GM19351 (cell line): ENCODE data around the gene CNTNAP1.
"Not testable (repeated sequence)": the region's sequence is repeated elsewhere in the genome, so short reads cannot be mapped to it uniquely, and the experiment has no call there.

ENCODE experiments used
- ATAC-seq: cut with Tn5 transposase; IDR thresholded peaks from one replicate; pipeline ENCODE4 v1.9.1; 2021; ENCODE audit warnings: mild to moderate bottlenecking, moderate library complexity; ENCODE audit not compliant: unreplicated experiment

CNTNAP1 gene

DNA sequence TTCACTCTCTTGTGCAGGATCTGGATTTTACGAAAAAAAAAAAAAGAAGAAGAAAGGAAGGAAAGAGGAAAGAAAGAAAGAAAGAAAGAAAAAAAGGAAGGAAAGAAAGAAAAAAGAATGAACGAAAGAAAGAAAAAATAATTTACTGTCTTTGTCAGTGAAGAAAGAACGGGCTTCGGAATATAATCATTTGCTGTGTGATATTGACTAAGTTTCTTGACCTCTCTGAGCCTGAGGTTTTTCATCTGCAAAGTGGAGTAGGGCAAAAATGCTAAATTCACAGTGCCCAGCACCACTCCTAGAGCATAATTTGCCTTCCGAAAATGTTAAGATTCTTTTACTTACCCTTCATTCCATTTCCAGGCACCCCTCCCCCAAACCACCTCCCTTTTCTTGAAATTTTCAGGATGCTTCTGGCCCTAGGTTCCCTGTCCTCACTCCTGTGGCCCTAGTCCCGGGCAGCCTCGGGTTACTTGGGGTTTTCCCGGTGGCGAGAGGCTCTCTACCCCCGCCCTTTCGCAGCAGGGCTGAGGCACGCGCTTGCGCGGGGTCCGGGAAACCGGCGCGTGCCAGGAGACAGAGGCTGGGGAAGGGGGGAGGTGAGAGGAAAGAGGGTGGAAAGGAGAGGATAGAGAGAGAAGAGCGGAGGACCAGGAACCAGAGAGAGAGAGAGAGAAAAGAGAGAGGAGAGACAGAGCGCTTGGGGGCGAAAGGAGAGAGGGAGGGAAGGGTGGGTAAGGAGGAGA, at the start of gene CNTNAP1:
CNTNAP1 (plus strand) TSS at position 556 of the 746 bp plus-strand sequence. CDS start 299 bp downstream, outside the sequence.
- ATAC-seq: no peak

DNA sequence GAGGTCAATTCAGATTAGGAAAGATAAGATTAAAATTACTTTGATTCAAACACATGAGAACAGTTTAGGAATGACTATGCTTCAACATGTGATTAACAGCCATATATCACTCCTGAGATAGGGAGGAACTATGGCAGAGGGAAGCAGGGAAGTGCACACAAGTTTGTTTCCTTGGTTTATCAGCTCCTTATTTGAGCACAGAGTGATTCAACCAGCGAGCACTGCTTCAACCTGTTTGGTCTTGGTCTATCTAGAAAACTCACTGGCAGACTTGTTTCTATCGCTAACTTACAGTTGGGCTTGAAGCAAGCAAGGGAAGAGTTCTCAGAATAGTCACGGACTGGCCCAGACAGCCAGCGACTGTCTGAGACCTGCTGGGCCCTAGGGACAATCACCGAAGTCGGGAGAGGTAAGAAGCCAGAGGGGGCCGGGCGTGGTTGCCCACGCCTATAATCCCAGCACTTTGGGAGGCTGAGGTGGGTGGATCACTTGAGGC, 49.3 kb upstream of the CNTNAP1 start:
- ATAC-seq: no peak

DNA sequence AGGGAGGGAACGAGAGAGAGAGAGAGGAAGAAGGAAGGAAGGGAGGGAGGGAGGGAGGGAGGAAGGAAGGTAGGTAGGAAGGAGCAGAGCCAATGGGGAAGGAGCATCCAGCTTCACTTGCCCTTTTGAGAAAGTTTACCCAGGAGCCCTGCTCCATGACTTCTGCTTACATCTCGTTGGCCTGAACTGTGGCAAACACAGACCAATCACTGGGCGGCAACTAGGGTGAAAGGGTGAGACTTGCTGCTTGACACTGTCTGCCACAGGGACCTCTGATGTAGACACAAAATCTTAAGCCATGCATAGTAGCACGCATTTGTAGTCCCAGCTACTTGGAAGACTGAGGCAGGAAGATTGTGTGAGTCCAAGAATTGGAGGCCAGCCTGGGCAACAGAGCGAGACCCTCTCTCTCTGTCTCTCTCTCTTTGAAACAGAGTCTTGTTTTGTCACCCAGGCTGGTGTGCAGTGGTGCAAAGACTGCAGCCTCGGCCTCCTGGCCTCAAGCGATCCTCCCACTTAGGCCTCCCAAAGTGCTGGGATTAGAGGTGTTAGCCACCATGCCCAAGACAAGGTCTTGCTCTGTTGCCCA, 42.7 kb upstream of the CNTNAP1 start:
- no peak for ATAC-seq

DNA sequence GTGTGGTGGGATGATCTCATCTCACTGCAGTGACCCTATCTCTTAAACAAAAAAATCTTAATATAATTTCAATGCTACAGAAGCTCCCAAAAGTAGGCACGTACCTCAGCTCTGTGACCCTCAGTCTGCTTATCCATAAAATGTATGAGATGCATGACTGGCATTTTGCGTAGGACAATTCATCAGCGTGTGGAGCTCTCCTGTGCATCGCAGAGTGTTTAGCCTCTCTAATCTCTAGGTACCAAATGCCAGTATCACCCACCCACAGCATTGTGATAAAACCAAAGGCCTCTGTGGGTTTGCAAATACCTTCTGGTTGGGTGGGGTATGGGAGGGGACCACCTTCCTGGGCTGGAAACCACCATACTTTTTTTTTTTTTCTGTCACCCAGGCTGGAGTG, 42.2 kb upstream of the CNTNAP1 start:
- ATAC-seq: no peak

DNA sequence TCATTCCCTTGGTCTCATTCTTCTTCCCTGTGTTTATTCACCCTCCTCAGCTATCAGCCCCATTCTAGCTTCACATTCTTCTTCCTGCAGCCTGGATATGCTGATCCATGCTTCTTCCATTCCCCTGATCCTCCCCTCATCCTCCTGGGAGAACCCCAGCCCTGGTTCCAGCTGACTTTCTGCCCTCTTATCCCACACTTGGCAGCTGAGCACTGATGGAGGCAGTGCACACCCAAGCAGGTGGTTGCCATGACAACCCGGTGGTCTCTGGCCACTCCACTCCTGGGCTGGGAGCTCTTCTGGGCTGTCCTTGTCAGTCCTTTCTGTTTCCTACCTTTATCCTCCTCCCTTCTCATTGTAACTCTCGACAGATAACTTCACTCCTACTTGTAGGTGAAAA, 40.0 kb upstream of the CNTNAP1 start:
- no peak for ATAC-seq

DNA sequence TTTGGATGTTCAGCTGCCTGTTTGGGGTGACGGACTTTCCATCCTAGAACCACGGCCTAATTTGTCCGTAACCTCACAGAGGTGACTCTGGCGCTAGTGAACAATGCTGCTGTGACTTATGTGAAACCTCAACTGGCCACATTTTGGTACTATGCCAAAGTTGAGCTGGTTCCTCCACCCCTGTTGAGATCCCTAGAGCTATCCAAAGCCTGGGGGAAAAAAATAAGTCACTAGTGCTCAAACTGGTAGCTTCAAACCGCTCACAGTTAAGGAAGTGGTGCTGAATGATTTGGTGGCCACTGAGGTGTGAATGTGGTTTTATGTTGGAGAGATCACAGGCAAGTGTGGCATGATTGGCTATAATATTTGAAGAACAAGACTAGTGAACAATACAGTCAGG, 34.6 kb upstream of the CNTNAP1 start:
- no peak for ATAC-seq

DNA sequence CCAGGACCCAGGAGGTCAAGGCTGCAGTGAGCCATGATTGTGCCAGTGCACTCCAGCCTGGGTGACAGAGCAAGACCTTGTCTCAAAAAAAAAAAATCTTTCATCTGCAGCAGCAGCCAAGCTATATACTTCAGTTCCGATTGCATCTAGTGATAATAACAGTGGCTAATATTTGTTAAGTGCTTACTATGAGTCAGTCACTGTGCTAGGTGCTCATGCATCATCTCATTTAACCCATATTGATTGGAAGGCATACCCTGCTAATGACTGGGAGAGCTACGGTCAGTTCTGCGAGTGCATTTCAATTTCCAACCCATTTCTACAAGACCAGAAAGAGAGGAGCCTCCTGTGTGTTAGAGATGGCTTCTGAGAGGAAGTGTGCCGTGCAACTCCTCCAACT, 30.9 kb upstream of the CNTNAP1 start:
- no peak for ATAC-seq

DNA sequence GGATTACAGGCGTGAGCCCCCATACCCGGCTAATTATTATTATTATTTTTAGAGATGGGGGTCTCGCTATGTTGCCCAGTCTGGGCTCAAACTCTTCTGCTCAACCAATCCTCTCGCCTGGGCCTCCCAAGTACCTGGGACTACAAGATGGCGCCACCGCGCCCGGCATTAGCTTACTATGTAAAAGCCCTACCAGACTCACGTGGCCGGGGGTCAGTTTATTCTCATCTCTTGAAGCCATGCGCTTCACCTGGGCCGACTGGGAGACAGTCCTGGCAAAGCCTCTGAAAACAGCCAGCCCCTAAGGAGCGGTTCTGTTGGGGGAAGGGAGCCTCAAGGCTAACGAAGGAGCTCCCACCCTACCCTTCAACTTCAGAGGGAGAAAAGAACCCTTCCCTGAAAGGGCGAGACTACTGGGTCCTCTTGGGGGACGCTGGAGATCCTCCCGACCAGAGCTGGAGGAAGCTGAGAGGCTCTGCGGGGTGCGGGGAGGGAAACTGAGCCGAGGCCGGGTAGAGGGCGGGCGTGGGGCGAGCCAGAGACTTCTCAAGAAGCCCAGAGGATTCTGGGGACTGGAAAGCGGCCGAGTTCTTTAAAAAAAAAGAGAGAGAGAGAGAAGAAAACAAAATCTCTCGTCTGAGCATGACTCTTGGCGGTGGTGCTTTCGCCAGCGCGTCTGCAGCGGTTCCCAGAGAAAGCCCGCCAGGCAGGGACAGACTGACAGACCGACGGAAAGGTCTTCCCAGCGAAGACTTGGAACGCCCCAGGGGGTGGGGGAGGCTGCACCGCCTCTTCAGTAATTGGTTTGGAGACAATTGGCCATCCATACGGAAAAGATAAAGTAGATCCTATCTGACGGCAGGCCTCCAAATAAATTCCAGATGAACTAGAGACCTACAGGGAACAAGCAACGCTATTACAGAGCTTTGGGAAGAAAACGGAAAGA, 28.9 kb upstream of the CNTNAP1 start:
- ATAC-seq: no peak

DNA sequence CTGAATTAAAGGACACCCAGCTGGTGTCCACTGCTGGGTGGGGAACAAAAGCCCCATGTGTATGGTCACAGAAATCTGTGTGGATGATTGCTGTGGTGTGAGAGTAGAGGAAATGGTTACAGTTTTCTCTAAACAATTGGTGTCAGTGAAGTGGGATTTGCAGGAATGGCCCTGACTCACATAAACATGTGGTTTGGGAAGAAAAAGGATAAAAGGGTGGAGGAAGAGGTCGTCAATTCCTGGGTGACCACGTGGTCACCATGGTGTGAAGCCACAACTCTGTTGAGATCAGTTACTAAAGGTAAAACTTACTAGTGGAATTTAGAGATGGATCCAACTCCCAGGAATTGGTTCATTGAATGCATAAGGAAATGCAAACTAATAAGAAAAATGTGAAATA, 26.8 kb upstream of the CNTNAP1 start:
- no peak for ATAC-seq

DNA sequence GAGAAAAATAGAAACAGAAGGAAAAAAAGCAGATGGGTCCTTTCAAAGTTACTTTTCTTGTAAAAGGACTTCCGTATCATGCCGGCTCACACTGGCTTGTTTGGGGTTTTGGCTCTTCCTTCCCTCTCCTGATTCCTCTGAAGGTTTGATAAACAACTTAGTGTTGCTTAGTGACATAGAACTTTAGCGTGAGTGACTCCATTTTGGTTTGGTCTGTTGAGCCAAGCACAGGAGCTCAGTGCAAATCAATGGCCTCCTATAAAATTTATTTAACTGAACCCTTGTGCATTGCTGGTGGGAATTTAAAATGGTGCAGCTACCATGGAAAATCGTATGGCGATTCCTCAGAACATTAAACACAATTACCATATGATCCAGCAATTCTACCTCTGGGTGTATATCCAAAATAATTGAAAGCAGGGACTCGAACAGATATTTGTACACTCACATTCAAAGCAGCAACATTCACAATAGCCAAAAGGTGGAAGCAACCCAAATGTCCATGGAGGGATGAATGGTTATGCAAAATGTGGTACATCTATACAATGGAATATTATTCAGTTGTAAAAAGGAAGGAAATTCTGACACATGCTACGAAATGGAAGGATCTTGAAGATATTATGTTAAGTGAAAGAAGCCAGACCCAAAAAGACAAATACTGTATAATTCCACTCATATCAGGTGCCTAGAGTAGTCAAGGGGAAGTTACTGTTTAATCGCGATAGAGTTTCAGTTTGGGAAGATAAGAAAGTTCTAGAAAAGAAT, 24.3 kb upstream of the CNTNAP1 start:
- no peak for ATAC-seq

DNA sequence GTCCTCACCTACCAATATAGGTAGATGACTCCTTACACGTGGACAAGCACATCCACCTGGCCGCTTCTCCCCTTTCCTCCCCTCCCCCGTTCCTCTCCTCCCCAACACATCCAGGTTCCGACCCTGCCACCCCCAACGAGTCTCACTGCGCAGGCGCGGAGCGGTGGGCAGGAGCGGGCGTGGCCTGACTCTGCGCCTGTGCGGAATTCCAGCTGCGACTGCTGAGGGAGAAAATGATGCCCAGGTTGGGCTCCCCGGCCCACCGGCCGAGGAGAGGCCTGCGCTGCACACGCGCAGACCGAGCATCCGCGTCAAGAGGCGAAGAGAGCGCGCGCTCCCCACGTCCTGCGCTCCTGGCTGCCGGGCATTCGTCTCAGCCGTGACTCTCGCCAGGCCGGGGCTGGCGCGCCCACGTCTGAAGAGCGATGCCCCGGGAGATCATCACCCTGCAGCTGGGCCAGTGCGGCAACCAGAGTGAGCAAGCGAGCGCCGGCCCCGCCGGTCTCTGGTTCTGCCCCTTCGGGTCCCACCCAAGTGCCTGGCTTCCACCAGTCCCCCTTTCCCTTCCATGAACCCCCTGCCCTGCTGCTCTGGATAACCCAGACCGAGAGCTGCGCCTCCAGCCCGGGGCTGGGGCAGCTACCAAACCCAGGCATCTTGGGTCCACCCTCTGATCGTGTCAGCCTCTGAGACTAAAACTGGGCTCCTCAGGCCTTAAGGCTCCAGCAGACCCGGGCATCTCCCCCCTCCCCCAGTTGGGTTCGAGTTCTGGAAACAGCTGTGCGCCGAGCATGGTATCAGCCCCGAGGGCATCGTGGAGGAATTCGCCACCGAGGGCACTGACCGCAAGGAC, 23.0 kb upstream of the CNTNAP1 start, which contains the start of gene TUBG2:
TUBG2 (plus strand) TSS at position 206 of the 853 bp plus-strand sequence; CDS start at position 426, 220 bp downstream.
- ATAC-seq: peak; percentile 48

DNA sequence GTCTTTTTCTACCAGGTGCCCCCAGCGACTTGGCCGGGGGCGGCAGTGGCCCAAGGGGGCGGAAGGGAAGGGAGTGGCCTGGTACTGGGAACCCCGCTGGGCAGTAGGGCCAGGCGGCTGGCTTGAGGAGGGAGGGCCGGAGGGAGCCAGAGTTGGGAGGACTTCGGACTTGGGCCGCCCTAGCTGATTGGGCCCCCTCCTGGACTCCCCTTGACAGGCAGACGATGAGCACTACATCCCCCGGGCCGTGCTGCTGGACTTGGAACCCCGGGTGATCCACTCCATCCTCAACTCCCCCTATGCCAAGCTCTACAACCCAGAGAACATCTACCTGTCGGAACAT, 22.4 kb upstream of the CNTNAP1 start:
- not testable (repeated sequence) for ATAC-seq

DNA sequence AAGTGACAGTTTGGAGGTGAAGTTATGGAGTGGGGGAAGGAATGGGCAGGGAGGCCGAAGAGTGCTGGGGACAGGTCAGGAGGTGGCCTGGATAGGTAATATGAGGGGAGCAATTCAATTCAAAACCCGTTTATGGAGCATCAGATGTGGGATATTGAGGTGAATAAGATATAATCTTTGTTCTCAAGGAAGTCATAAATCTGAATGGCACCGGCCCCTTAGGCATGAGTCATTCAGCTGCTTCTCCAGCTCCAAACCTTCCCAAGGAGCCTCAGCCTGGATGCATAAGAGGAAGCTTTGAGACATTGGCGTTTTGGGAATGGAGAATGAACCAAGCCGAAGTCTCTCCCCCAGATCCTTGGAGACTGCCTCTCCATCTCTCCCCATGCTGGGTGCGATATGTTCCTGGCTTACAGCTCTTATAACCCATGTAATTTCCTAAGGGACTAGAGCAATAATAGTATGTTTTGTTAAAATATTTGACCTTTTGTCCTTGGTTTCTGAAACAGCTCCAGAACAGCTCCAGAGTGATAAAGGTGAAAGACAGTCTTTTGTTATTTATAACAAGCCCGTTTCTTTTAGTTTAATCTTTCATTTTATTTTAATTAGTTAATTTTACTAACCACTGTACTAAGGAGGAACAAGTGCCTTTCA, 21.5 kb upstream of the CNTNAP1 start:
- no peak for ATAC-seq

DNA sequence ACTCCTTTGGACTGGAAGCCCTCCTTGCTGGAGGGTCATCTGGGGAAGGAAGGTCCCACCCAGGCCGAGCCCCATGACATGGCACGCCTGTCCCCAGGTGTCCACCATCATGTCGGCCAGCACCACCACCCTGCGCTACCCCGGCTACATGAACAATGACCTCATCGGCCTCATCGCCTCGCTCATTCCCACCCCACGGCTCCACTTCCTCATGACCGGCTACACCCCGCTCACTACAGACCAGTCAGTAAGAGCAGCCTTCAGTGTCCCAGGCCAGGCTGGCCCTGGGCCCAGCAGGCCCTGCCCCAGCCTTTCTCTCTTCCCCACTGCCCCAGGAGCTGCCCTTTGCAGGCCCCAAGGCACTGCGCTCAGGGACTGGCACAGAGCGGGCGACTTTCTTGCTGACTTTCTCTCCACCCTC, 16.7 kb upstream of the CNTNAP1 start:
- ATAC-seq: no peak

DNA sequence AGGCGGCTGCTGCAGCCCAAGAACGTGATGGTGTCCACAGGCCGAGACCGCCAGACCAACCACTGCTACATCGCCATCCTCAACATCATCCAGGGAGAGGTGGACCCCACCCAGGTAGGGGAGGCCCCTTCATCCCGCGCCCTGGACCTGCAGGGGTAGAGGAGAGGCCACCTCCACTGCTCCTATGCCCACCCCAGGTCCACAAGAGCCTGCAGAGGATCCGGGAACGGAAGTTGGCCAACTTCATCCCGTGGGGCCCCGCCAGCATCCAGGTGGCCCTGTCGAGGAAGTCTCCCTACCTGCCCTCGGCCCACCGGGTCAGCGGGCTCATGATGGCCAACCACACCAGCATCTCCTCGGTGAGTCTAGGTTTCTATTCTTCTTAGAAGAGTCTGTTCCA, 16.2 kb upstream of the CNTNAP1 start:
- ATAC-seq: not testable (repeated sequence)

DNA sequence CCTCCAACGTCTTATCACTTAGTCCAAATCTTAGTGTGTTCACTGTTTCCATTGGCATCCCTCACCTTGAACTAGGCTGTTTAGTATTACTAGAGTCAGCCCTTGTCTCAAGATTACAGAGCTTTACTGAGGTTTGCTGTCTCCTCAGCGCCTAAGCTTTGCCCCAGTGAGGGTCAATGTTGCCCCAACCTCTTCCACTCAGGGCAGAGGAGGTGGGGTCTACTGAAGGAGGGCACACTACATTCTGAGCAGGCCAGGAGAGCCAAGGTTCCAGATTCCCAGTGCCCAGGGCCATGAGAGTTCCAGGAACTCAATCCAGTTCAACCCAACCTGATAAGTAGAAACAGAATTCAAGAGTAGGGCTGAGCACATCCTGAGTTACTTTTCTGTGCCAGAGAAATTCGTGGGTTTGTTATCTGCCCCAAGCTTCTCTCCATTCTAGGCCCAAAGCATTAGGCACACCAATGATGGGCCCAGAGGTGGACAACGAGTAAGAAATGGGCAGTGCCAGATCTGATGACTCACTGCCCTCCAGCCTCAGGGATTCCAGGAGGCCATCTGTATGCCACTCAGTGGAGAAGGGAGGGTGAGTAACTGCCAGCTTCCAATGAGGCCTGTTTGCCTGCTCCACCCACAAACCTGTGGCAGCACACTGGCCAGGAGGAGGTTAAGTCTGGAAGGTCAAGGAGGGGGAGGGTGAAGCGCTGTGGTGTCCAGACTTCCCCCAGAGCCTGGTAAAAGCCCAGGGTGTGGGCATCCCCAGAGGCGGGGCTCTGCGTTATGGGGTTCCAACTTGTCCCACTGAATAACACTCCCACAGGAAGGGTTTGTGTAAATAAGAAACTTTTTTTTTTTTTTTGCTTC, 15.0 kb upstream of the CNTNAP1 start:
- no peak for ATAC-seq

DNA sequence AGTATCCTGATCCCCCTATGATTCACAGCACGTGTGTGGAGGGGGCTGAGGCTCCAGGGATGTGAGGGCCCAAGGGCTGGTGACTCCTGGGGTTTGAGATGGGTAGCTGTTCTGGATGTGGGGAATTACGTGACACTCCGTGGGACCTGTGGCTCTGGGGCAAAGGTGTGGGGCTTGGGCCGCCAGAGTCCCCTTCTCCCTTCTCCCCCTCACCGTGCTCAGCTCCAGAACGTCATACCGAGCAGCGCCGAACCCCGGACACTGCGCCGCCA, 12.7 kb upstream of the CNTNAP1 start:
- no peak for ATAC-seq

DNA sequence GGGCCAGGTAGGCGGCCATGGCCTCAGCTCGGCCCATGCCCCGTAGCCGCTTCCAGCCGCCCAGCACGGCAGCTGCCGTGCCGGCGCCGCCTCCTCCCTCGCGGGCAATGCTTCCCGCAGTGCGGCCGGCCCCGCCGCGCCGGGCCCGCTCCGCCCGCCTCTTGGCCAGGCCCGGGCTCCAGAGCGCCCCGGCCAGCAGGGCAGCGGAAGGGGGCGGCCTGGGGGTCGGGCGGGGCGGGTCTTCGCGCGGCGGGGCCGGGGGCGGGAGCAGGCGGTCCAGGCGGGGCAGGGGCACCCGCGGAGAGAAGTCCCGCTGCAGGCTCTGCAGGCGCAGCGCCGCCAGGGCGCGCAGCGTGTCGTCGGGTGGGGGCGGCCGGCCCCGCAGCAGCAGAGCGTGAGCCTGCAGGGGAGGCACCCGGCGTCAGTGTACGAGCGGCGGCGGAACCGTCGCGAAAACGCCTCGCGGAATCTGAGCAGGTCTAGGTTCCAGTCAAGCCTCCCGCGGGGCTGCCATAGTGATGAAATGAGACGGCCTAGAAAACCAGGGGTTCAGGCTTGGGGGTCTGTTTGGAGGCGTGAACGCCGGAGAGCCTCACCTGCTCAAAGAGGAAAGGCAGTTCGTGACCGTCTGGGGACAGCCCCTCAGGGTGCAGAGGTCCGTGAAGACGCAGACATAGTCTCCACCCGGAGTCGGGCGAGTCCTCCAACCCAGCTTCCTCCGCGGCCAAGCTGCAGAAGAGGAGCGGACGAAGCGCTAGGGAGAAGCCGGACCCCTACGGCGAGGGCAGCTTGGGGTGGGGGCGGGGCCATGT, 12.1 kb upstream of the CNTNAP1 start:
- ATAC-seq: no peak
